Choroid plexus epithelial cell (primary cell): ENCODE measurements around the gene COL21A1.
"Not testable (repeated sequence)": the region's sequence is repeated elsewhere in the genome, so short reads cannot be mapped to it uniquely, and the experiment has no call there.

Experiments
- DNase-seq: peaks from one replicate; pipeline ENCODE4 v3.0.0-alpha.2; 2010; ENCODE audit warnings: low read depth
- H3K4me3 ChIP-seq: 2 replicates; pipeline ENCODE4 v1.5.1; 2011; ENCODE audit warnings: low read depth, mild to moderate bottlenecking, control low read depth, low read length, moderate library complexity
- TF ChIP-seq, protein P1 (sequence below): conservative IDR thresholded peaks from 2 replicates; pipeline ENCODE4 v1.5.1; 2011; ENCODE audit warnings: low read depth, mild to moderate bottlenecking, control low read depth, inconsistent platforms, low read length, moderate library complexity

The COL21A1 gene

DNA sequence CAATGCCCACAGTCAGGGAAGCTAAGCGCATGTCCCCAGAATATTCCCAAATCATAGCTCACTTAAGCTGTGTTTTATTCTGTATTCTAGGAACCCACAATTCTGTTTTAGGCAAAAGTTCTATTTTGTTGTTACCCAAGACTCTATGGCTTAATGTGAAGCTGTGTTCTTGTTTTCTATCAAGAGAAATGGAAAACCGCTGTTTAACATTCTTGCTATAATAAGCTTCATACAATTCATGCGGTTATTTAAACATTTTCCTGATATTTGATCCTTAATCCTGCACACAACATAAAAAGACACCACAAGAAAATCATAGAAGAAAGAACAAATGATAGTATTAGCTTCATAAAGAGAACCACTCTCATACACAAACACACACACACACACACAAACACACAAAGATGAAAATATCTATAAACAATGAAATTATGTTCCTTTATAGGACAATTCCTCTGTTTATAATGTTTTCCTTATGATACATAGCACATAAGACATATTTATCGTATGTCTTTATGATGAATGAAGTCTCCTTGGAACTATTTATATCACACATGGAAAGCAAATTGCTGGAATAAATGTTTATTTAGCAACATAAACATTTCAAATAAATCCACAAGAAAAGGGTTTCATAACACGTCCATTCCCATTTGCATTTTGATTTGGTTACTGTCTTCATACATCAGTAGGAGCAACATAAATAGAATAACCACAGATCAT, 16.4 kb upstream of the COL21A1 start:
- no peak overlapping the region for H3K4me3 ChIP-seq
- TF ChIP-seq, protein P1, sequence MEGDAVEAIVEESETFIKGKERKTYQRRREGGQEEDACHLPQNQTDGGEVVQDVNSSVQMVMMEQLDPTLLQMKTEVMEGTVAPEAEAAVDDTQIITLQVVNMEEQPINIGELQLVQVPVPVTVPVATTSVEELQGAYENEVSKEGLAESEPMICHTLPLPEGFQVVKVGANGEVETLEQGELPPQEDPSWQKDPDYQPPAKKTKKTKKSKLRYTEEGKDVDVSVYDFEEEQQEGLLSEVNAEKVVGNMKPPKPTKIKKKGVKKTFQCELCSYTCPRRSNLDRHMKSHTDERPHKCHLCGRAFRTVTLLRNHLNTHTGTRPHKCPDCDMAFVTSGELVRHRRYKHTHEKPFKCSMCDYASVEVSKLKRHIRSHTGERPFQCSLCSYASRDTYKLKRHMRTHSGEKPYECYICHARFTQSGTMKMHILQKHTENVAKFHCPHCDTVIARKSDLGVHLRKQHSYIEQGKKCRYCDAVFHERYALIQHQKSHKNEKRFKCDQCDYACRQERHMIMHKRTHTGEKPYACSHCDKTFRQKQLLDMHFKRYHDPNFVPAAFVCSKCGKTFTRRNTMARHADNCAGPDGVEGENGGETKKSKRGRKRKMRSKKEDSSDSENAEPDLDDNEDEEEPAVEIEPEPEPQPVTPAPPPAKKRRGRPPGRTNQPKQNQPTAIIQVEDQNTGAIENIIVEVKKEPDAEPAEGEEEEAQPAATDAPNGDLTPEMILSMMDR, result no peak
- no peak for DNase-seq

DNA sequence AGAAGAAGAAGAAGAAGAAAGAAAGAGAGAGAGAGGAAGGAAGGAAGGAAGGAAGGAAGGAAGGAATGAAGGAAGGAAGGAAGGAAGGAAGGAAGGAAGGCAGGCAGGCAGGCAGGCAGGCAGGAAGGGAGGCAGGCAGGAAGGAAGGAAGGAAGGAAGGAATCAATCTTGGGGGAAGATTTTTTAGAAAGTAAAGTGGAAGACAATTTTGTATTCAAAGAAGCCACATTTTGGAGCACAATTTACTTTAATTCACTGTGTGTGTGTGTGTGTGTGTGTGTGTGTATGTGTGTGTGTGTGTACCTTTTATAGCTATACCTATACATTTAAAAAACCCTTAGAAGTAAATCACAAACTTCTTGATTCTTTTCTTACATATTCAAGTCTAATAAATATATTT, 13.2 kb upstream of the COL21A1 start:
- DNase-seq, H3K4me3 ChIP-seq: not testable (repeated sequence)

DNA sequence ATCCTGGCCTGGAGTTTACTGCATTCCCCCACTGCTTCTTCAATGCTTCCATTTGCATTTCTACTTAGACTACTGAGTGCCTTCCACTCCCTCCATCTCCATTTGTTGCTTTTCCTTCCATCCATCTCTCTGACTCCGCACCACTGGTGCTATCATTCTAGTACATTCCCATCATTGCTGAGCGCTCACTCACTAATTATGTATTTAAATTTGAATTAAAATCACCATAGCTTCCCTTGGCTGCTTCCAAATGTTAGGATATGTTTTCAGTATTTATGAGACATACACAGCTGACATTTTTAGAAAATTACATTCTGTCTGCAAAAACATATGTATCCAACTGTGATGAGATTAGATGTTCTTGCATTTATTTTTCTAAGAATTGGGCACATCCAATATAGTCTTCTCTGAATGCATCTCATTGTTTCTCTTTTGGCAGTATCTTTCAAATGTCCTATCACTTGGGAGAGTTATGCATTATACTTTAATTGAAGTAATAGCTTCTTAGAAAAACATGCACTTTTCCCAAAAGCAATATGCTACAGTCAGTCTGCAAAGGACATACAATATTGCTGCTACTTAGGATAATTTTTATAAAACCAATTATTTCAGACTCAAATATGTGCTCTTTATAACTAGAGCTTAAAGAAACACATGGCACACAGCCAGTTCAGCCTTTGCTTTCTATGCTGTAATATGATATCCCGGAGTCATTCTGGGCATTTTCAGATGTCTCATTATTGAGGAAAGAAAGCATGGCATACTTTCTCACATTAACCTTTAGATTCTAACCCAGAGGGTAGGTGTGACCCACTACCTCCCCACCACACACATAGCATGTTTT, 12.1 kb upstream of the COL21A1 start:
- no peak overlapping the region for H3K4me3 ChIP-seq
- DNase-seq, result peak; percentile 84
- TF ChIP-seq, protein P1, result no peak

DNA sequence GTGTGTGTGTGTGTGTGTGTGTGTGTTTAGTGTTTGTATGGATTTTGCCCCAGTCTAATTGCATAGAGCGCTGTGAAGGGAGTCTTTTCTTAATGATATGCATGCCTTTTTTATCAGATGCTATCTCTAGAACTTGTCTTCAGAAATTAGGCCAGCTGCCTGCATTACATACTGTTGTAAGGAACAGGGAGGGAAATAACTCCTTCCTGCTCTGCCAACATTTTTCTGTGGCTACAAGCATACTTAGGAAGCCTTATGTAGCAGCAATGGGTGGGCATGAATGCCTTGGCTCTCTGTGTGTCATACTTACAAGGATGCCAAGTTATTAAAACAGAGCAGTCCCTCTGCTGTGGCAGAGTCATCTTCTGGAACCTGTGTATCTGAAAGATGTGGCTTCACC, 8.0 kb upstream of the COL21A1 start:
- TF ChIP-seq, protein P1, result no peak
- DNase-seq, result peak; percentile 32

DNA sequence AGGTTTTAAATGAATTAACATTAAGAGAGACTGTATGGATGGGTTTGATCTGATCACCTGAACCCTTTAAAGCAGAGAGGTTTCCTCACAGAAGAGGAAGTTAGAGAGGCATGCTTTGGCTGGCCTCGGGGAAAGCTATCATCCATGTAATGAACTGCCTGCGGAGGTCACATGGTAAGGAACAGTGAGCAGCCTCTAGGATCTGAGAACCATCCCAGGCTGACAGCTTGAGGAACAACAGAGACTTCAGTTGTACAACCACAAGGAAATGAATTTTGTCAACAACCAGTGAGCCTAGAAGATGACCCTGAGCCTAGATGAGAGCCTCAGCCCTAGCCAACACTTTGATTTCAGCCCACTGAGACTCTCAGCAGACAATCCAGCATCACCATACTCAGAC, 2.9 kb upstream of the COL21A1 start:
- DNase-seq, result no peak
- TF ChIP-seq, protein P1, result no peak
- H3K4me3 ChIP-seq, result no peak overlapping the region

More for the DNA sequence above, 8.0 kb upstream of the COL21A1 start:
- no peak overlapping the region for H3K4me3 ChIP-seq

DNA sequence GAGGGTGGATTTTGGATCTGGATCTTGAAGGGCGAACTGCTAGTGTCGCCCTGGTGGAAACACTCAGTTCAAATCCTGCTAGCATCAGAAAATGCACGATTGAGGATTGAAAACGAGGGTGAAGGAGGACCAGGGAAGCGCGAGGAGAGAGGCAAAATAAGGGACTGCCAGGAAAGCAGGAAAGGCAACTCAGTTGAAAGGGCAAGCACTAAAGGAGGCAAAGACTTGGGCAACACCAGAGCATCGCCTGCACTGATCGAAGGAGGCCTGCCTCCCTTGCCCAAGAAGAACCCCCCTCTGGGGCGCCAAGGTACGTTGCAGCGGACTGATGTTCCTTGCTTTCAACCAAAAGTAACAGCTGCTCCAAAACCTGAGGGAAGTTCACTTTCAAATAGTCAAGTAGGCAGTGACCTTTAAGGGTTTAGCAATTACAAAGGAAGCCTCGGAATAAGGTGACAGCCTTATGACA, 308 bp upstream of the COL21A1 start:
- DNase-seq, result no peak
- peak overlapping the region; percentile 69 for H3K4me3 ChIP-seq
- TF ChIP-seq, protein P1, result no peak

DNA sequence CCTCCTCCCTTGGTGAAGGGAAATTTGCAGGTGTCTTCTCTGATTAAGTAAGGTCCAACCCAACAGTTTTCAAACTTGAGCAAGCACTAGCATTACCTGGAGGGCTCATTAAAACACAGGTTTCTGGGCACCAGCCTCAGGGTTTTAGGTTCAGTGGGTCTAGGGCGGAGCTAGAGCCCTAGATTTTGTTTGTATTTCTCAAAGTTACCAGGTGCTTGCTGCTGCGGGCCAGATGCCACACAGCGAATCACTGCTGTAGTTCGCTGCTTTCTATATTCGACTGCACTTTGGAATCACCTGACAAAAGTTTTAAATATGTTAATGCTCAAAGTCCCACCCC, 869 bp downstream of the COL21A1 start:
- TF ChIP-seq, protein P1, result no peak
- peak overlapping the region; percentile 69 for H3K4me3 ChIP-seq
- peak; percentile 30 for DNase-seq
